GM18861 (cell line): ENCODE results near the gene AWAT2.
"Not testable (repeated sequence)": the region's sequence is repeated elsewhere in the genome, so short reads cannot be mapped to it uniquely, and the experiment has no call there.

Experiments
- ATAC-seq: cut with Tn5 transposase; IDR thresholded peaks from one replicate; pipeline ENCODE4 v1.9.1; 2021; ENCODE audit not compliant: unreplicated experiment

Gene AWAT2

GRCh38 chrX:70001708-70002341 is 47.9 kb downstream of the AWAT2 start:
- ATAC-seq, result no peak

- ATAC-seq, result no peak
These were observed 48.5 kb downstream of the AWAT2 start for GRCh38 chrX:70001269-70001668.

DNA sequence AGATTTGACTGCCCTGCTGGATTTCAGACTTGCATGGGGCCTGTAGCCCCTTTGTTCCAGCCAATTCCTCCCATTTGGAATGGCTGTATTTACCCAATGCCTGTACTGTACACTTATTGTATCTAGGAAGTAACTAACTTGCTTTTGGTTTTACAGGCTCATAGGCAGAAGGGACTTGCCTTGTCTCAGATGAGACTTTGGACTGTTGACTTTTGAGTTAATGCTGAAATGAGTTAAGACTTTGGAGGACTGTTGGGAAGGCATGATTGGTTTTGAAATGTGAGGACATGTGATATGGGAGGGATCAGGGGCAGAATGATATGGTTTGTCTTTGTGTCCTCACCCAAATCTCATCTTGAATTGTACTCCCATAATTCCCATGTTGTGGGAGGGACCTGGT is 51.4 kb downstream of the AWAT2 start:
- ATAC-seq, result not testable (repeated sequence)

DNA sequence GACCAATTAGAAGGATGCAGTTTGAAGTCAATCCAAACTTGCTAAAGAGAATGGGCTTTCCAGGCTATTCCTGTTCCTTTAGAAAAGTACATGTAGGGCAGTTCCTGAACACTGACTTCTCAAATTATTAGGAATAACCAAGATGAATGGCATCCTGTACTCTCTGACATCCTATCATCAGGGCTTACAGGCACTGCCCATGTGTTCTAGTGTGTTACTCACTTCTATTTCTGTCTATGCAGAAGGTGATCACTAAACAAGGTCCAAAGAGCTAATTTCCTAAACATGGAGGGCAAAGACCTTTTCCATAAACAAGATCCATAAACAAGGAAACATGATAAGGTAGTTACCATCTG is 53.6 kb downstream of the AWAT2 start:
- ATAC-seq, result no peak

GRCh38 chrX:69995362-69996112 is 54.2 kb downstream of the AWAT2 start:
- ATAC-seq, result no peak

GRCh38 chrX:69993494-69993893 is 56.2 kb downstream of the AWAT2 start:
- ATAC-seq, result no peak

DNA sequence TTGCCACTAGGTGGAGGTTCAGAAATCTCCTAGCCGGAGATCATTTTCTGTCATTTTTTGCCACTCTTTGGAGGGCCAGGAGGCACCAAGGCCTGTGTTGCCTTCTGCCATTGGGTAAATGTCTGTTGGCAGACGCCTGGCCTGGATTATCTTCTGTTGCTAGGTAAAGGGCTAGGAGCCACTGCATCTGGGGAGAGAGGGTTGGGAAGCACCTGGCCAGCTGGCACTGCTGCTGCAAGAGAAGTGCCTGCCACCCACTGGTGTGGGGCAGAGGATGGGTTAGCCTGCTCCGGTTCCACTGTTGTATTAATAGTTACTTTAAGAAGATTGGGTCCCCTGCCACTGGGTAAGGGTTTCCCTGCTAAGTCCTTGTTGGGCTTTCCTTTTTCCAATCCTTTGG is 58.1 kb downstream of the AWAT2 start:
- ATAC-seq, result no peak
